Measurements from ENCODE around the gene NDRG3. TPM values are rescaled to one million over a fixed set of nuclear protein-coding genes. Genes with fewer than 3 reads are reported as not detected.

The NDRG3 gene
- 20.7 and 36.6 TPM in 2 replicates for total RNA-seq (2014; rRNA removed; shearing (Covaris generic))
- polyA plus RNA-seq (2015; cell fraction: cytosol; rRNA removed) = 25.1 and 30.7 TPM in 2 replicates
- polyA plus RNA-seq (2015; cell fraction: nucleus; rRNA removed) = 20.4 and 22.4 TPM in 2 replicates

DNA sequence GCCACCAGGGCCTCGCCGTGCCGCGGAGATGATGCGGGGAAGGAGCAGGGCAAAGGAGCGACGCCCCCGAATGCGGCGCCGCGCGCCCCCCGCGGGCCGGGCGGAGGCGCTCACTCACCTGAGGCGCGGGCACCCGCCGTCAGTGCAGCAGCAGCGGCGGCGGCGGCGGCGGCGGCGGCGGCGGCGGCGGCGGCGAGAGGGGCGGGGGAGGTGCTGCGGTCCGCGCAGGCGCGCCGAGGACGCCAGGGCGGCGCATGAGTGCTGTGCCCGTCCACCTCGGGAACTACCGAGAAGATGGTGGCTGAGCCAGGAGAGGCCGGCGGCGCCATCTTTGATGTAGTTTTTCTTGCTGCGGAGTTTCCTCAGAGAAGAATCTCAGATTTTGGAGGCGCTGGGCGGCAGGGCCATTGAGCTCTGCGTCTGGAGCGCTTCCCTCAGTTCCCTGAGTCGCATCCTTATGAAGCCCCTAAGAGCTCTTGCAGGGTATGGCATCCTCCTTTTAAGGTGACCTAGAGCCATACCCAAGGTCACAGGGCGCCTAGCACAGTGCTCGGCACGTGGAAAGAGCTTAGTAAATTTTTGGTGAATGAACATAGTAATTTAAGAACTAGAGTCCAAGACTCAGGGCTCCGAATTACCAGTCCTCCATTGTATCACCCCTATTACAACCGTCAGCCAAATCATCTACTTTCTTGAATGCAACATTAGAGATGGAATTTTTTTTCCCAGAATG is at the start of gene NDRG3:
Gene NDRG3 (minus strand): TSS at position 164 of the 733 bp plus-strand sequence. CDS start 24,355 bp downstream, outside the sequence.
- peak; percentile 89 for DNase-seq (ENCODE audit: low read depth)

DNA sequence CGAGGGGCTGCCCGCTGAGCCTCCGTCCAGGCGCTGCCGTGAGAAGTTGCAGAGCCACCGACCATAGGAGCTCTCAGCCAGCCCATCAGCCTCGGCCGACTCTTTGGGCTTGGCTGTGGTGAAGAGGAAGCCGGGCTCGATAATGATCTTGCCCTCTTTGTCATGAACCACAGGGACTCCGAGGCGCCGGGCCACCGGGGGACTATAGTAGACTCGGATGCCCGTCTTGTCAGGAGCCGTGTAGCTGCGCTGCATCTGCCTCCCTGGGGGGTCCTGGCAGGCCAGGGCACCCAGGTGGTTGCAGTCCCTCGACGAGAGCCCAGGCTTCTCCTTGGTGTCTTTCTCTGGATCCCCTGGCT is 48.2 kb upstream of the NDRG3 start:
- DNase-seq (ENCODE audit: low read depth) = no peak

DNA sequence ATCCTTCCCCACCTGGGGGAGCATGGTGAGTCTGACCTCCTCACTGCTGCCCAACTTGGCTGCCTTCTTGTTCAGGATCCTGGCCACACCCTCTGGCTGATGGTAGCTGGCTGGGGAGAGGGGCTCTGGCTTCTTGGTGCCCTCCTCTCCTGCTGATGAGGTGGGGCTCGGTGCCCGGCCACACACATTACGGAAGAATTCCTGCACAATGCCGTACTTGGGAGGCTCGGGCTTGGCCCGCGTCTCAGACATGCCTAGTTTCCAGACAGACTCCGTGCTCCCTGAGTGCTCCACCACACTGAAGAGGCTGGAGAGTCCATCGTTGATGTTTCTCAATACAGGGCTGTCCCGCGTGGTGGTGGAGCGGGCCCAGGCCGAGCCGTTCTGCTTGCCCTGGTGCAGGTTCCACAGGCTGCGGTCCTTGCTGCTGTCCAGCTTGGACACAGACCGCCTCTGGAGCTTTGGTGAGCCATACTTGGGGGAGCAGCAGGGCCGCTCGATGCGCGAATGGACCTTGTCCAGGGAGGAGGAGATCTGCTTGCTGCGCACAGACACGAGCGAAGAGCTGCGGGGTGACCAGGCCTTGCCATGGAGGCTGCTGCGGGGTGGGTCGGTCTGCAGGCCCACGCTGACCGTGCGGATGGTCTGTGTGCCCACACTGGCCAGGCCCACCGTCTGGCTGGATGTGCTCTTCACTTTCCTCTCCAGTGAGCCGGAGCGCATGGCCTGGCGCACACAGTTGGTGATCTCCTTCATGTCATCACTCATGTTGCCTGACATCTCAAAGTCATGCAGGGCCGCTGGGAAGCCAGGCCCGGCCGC is 47.6 kb upstream of the NDRG3 start:
- no peak for DNase-seq (ENCODE audit: low read depth)

DNA sequence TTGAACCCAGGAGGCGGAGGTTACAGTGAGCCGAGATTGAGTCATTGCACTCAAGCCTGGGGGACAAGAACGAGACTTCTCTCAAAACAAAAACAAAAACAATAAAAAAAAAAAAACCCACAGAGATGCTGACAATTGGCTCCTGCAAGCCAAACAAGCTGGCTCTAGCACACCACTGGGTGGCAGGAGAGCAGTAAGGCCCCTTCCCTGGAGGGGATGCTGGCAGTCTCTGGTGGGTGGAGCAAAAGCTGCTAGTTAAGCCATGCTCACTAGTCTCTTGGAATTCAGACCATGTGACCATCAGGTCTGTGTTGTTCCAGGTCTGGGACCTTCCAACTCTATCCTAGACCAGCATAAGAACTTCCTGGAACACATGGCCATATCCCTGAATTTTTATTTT is 46.5 kb upstream of the NDRG3 start:
- peak; percentile 60 for DNase-seq (ENCODE audit: low read depth)

DNA sequence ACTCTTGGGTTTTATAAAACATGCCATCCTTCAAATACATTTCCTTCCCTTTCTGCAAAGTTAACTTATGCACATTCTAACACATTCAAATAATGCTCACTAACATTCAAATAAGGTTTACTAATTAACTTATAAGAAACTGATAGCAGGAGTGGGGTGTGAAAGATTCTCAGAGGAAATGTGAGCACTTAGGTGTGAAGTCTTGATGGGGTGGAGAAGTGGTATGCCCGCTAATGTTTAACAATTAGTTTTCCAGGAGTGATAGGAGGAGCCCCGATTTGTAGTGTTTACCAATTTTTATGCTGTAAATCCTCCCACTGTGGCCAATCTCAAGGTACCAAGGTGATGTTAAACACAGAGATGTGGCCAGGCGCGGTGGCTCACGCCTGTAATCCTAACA is 46.0 kb upstream of the NDRG3 start:
- no peak for DNase-seq (ENCODE audit: low read depth)

DNA sequence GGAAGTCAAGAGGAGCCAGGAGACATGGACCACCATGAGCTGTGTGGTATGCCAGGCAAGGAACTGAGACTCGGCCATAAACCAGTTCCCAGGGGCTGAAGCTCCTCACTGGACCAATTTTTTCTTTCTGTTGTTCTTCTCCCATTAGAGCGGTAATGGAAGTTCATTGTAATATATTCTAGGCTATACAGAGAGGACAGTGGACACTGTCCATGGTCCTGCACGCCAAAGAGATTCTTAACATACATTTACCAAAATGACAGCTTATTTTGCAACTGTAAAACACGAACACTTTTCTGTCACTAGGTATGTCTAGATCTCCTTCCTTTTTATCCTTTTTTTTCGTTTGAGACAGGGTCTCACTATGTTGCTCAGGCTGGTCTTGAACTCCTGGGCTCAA is 40.8 kb upstream of the NDRG3 start:
- no peak for DNase-seq (ENCODE audit: low read depth)

DNA sequence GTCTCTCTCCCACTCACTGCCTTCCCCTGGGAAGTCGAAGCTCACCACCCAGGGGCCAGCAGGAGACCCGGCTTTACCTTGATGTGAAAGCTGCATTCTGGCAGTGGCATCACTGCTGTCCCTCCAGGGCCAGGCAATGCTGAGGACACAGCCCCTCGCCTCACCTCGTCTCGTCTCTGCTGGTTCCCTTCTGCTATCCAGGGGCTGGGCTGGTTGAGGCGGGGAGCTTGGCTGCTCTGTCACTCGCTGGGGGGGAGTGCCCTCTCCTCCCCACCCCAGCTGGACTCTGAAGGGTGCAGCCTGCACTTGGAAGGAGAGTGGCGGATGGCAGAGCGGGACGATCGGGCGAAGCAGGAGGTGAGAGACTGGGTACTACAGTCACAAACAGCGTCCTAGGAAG is 40.4 kb upstream of the NDRG3 start:
- no peak for DNase-seq (ENCODE audit: low read depth)

DNA sequence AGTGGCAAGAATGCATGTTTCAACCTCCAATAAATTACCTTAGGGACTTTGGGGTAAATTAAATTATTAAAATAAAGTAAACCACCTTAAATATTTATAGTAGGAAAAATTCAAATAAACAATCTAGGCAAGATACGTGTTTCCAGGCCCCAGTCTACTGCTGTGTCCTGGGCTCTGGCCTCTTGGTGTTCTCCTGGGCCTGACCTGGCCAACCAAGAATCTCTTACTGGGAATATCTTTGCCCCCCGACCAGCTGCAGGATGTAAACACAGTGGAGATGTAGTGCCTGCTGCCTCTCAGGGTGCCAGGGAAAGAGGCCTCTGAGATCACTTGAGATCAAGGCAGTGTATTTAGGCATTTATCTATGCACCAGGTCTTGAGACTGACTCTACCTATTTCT is 39.4 kb upstream of the NDRG3 start:
- DNase-seq (ENCODE audit: low read depth) = no peak

DNA sequence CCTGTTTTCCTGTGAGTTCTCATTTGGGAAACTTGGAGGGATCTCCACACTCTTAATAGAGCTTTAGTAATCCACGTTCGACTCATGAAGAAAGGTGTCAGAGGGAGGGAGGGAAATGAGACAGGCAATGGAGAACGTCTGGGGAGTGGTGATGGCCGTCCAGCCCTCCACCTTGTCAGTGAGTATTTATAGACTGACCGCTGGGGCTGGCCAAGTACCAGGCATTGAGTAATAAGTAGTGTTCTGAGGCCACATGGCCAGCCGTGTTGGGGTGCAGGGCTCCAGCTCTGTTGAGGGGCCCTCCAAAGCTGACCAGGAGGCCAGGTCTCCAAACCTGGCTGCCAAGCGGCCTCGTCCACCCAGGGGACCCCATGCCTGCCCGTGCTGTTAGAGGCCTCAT is 39.0 kb upstream of the NDRG3 start:
- DNase-seq (ENCODE audit: low read depth) = no peak

DNA sequence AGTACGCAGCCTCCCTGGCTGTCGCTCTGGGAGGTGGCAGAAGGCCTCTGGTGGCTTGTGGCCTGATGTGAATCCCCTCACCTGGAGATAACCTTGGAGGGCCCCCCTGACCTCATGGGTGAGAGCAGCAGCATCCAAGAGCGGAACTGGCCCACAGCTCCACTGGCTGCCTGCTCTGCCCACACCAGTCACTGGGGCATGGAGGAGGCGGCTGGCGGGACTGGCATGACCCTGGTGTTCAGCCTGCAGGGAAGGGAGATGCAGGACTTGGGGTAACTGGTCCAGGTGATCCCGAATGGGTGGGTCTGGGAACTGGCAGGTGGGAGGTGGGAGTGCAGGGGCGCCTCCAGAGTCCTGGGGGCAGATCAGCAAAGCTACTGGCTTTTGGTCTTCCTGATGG is 38.2 kb upstream of the NDRG3 start:
- DNase-seq (ENCODE audit: low read depth) = no peak

DNA sequence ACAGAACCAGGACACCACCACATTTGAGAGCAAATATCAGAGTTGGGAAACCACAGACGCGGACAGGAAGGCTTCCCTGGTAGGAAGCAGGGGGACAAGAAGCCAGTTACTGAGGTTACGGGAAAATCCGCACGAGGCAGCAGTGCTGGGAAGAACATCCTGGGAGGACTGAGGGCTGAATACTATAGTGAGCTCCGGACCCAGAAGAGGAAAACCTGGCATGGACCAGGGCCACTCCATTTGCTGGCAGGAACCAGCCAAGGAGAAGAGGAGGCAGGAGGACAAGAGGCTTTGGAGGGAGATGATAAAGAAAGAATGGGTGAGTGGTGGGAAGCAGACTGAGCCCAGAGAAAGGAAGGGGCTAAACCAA is 33.8 kb upstream of the NDRG3 start:
- no peak for DNase-seq (ENCODE audit: low read depth)

DNA sequence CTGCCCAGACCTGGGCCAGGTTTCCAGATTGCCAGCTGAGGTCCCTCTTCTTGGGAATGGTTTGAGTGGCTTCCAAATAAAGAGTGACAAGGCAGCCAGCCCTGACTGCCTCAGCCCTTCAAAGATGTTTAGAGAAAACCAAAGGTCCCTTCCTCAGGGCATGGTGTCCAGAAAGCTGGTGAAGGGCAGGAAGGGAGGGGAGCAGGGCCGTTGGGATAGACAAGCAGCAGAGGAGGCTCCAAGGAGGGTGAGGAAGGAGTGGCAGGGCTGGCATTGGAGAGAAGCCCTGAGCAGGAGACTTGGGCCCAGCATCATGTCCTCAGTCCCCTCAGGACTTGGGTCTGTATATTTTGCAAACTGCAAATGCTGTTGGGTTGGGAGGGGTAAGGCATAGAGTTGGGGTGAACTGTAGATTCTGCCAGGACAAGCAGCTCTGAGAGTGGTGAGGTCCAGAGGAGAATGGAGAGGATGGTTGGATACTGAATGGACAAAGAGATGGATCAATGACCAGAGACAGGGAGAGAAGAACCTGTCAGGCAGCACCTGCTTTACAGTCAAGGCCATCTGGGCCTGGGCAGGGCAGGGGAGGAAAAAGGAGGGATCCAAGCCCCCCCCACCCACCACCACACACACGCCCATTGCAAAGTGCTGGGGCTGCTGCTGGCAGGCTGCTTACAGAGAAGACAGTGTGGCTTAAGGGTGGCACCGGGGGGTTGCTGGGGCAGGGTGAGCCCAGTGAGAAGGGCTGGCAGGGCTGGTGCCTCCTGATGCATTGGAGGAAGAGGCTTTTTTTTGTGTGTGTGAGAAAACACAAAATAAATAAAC is 33.2 kb upstream of the NDRG3 start:
- no peak for DNase-seq (ENCODE audit: low read depth)

DNA sequence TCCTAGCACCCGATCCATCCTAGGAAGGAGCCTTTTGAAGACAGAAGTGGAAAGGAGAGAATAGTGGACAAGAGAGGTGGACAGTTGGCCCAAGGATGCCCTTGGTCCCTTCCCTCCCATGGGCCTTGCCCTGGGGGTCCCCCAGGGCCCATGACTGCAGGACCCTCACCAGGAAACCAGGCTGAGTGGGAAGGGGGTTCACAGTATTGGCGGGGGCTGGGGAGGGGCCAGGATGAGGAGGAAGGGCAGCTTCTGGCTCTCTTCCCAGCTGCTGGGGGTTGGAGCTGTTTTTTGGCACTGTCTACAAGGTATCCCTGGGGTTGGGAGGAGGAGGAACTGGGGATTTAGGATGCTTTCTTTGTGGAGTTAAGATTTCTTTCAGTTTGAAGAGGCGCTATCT is 31.7 kb upstream of the NDRG3 start:
- no peak for DNase-seq (ENCODE audit: low read depth)

DNA sequence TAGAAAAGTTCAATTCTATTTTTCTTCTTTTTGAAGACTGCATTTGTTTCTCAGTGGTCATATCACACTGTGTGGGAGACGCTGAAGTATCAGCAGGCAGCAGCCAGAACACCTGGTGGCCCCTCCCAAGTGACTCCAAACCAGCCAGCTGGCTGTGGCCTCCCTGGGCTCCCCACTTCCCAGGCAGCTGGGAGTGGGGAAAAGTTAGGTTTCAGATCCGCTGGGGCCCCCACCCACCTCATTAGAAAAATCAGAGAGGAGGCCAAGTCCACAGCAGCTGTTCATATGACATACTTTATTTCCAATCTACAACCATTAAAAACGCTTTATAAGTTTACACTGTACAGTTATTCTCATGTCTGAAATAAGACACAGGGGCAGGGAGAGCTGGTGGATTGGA is 31.3 kb upstream of the NDRG3 start:
- DNase-seq (ENCODE audit: low read depth) = no peak

DNA sequence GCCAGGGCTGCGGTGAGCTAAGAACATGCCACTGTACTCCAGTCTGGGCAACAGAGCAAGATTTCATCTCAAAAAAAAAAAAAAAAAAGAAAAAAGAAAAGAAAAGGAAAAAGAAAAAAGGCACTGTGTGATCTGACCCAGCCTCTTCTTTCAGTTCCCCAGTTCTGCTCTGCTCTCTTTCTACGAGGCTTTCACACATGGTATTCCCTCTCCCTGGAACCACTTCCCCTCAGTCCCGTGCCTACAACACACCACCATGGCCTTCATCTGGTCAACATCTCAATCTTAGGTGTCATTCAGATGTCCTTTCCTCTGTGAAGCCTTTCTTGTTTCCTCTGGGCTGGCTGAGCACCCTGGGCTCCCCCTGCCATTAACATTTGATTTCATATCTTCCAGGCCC is 29.9 kb upstream of the NDRG3 start:
- DNase-seq (ENCODE audit: low read depth) = no peak

DNA sequence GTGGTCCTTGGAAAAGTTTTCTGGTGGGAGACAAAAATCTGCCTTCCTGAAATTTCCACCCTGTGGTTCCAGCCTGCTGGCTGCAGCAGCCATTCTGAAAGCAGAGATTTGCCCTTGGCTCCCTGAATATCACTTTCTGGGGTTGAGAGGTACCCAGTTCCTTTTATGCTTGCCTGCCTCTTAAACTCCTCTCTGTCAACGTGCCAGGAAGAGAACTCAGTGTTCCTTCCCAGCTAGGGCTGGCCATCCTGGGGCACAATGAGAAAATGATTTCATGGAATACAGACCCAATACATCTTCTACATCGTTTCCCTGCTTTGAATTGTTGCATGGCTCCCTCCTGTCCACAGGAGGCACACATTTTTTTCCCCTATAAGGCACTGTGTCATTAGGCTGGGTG is 29.3 kb upstream of the NDRG3 start:
- DNase-seq (ENCODE audit: low read depth) = no peak

DNA sequence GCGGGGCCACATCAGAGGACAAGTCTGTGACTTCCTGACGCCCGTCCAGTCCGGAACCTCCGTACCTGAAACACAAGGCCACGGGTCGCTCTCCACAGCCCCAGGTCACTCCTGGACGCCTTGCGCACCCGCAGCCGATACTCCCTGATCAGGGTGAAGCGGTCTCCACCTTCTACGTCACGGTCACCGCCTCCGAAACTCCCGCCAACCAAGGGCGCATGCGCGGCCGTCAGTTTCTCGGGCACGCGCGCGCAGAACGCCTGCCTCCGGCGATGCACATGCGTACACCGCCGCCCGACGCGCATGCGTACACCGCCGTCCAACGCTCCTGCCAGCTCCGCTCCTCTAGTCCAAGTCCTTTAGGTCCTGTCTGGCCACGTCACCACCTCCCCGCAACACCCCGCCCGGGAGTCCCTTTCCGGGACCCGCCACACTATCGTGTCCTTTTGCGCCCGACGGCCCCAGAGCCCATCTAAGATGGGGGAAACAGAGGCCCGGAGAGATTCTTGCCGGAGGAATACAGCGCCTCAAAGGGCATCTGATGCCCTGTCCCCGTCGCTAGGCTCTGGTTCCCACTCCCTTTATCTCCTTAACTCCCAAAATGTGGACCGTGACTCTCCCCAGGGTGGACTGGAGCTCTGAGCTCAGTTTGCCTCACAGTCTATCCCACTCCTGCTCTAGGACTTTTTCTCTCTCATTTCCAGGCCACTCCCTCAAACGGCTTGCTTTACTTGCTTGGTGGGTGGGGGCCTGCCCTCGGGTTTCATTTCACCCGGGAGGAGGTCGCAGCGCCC is 27.9 kb upstream of the NDRG3 start, which contains the start of gene DSN1:
Gene DSN1 (minus strand): TSS at position 167 of the 794 bp plus-strand sequence. CDS start 2,305 bp downstream, outside the sequence.
- peak; percentile 96 for DNase-seq (ENCODE audit: low read depth)

DNA sequence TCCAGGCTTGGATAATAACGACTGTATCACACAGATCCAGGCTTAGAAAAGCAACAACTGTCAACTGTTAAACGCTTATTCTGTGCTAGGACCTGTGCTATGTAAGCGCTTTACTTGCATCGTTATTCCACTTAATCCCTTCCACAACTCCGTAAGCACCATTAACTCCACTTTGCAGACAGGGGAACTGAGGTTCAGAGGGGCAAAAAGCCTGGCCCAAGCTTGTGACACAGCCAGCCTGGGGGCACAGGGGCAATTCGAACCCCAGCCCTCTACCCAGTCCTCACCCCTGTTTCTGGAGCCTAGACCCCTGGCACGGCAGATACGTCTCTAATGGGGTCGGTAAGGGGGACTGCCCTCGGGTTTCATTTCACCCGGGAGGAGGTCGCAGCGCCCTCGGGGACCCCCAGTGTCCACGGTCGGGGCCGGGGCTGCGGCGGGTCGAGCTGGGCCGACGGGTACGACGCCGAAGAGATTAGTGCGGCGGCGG is 27.3 kb upstream of the NDRG3 start:
- no peak for DNase-seq (ENCODE audit: low read depth)

DNA sequence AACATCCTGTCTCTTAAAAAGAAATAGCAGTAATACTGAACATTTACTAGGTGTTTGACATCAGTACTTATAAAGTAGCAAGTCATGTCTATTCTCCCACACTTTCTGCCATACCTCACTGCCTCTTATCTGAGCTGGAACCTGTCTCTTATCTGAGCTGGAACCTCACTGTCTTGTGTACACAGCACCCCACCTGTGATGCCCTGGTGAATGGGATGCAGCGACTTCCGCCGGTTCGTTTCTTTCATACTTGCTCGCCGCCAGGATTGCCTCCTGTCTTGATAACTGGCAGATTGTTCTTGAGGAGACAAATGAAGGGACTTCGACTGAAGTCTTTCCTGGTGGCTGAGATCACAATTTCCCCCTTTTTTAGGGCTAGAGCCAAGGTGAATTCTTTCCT is 24.8 kb upstream of the NDRG3 start:
- DNase-seq (ENCODE audit: low read depth) = no peak

DNA sequence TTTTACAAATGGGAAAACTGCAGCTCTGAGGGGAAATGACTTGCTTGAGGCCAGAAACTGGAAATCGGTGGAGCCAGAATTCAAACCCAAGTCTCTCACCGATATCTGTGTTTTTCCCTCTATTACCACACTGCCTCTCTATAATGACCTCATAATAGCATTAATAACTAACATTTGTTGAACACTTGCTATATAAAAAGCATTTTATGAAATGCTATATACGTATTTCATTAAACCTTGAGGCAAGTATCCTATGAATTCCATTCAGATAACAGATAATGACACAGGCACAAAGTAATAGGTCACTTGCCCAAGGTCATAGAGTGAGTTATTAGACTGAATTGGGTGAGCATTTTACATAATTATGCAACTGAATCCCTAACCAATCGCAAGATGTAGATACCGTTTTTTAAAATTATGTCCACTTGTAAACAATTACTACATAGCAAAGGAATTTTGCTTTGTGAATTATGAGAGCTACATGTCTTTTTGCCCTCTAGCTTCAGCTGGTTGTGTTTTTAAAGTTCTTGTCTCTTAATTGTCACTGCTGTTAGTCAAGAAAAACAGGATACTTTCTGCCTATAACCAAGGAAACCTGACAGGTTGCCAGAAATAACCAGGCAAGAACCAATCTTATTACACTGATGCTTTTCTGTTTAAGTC is 23.0 kb upstream of the NDRG3 start:
- no peak for DNase-seq (ENCODE audit: low read depth)

Data from HT1080 (cell line).